HCT116 (cell line): Measurements from ENCODE around the gene XPNPEP3. TPM values are rescaled to one million over a fixed set of nuclear protein-coding genes. Genes with fewer than 3 reads are reported as not detected.

ENCODE experiments used
- ATAC-seq: fragments of 200-7000 bp; cut with Tn5 transposase; 2 replicates; pipeline ENCODE4 v1.9.1; 2020; ENCODE audit warnings: mild to moderate bottlenecking, moderate library complexity
- BruUV-seq: library from RNA; stranded (reverse); fragments of 400-500 nt; replicated peaks from 2 replicates; lab custom pipeline; 2021; lab: Mats Ljungman, UMichigan
- CTCF ChIA-PET: fragments of 300-600 bp; sonication (Branson Sonifier 250); formaldehyde crosslinking; loops from one replicate; lab custom pipeline; 2021; ENCODE audit warnings: antibody characterized with exemption; lab: Charles Lee
- POLR2A ChIA-PET: fragments of 300-600, 350-600 bp; sonication (Branson Sonifier 250); formaldehyde crosslinking; loops from one replicate; lab custom pipeline; 2021; ENCODE audit warnings: antibody characterized with exemption; lab: Charles Lee
- RAD21 ChIA-PET, 2 experiments: fragments of 300-600 bp; sonication (Branson Sonifier 250); formaldehyde crosslinking; loops; one replicate each; lab custom pipeline; 2023; ENCODE audit warnings: low total read pairs in 2 of 2; ENCODE audit not compliant: uncharacterized antibody in 2 of 2, unreplicated experiment in 2 of 2, low non-redundant PET in 1 of 2; lab: Charles Lee
- DNase-seq: peaks from one replicate; pipeline ENCODE4 v3.0.0-alpha.2; 2010; ENCODE audit warnings: low read depth, low spot score
- H2AFZ ChIP-seq: fragments of 200-600 bp; shearing (Covaris generic), sonication (generic); 2 replicates; pipeline ENCODE4 v1.6.1; 2017; ENCODE audit warnings: low read depth, mixed run types, mixed read lengths, antibody characterized with exemption, low read length; ENCODE audit not compliant: poor library complexity, severe bottlenecking
- H3K27ac ChIP-seq: 2 replicates; pipeline ENCODE4 v1.5.1; 2012; ENCODE audit warnings: low read depth, low read length
- H3K27me3 ChIP-seq: fragments of 200-600 bp; sonication (generic); 2 replicates; pipeline ENCODE4 v1.6.1; 2016; ENCODE audit warnings: mixed run types, low read length, mixed read lengths; ENCODE audit not compliant: insufficient read depth
- H3K36me3 ChIP-seq, 2 experiments: fragments of 200-500 bp in 1 of 2; fragments of 200-600 bp in 1 of 2; sonication (Bioruptor generic) in 1 of 2; sonication (generic) in 1 of 2; 2 replicates each; pipeline versions ENCODE4 v1.5.1 to v1.6.1; 2014 to 2016; ENCODE audit warnings: low read length in 2 of 2, inconsistent platforms in 1 of 2, mixed read lengths in 1 of 2, mixed run types in 1 of 2; ENCODE audit not compliant: insufficient read depth in 2 of 2, control insufficient read depth in 1 of 2
- H3K4me1 ChIP-seq, 2 experiments: fragments of 200-600 bp in 1 of 2; sonication (generic) in 1 of 2; 2 replicates each; pipeline versions ENCODE4 v1.5.1 to v1.6.1; 2012 to 2017; ENCODE audit warnings: low read length in 2 of 2, inconsistent platforms in 1 of 2, mild to moderate bottlenecking in 1 of 2, mixed read lengths in 1 of 2, mixed run types in 1 of 2, moderate library complexity in 1 of 2; ENCODE audit not compliant: insufficient read depth in 2 of 2, control insufficient read depth in 1 of 2
- H3K4me2 ChIP-seq: fragments of 200-600 bp; sonication (generic); 2 replicates; pipeline ENCODE4 v1.6.1; 2017; ENCODE audit warnings: mixed run types, low read length, mixed read lengths
- H3K4me3 ChIP-seq, 2 experiments: fragments of 200-600 bp in 1 of 2; sonication (generic) in 1 of 2; replicated peaks in 1 of 2; 2 replicates each; pipeline ENCODE4 v1.5.1; 2011 to 2016; ENCODE audit warnings: low read length in 2 of 2, control low read depth in 1 of 2, low read depth in 1 of 2, mild to moderate bottlenecking in 1 of 2, mixed read lengths in 1 of 2, mixed run types in 1 of 2
- H3K79me2 ChIP-seq: fragments of 200-600 bp; sonication (generic); 2 replicates; pipeline ENCODE4 v1.6.1; 2017; ENCODE audit warnings: mild to moderate bottlenecking, mixed run types, low read length, moderate library complexity, mixed read lengths; ENCODE audit not compliant: insufficient read depth
- H3K9ac ChIP-seq: fragments of 200-600 bp; sonication (generic); 2 replicates; pipeline ENCODE4 v1.6.1; 2016; ENCODE audit warnings: low read length, mixed read lengths
- H3K9me2 ChIP-seq: fragments of 200-600 bp; sonication (generic), shearing (Covaris generic); 2 replicates; pipeline ENCODE4 v1.6.1; 2017; ENCODE audit warnings: mixed run types, mild to moderate bottlenecking, moderate library complexity; ENCODE audit not compliant: insufficient read depth
- H3K9me3 ChIP-seq, 2 experiments: fragments of 200-500 bp in 1 of 2; fragments of 200-600 bp in 1 of 2; sonication (Bioruptor generic) in 1 of 2; sonication (generic) in 1 of 2; 2 replicates each; pipeline ENCODE4 v1.6.1; 2014 to 2017; ENCODE audit warnings: low read length in 2 of 2, mixed read lengths in 2 of 2, inconsistent platforms in 1 of 2, low read depth in 1 of 2, mild to moderate bottlenecking in 1 of 2, mixed run types in 1 of 2, moderate library complexity in 1 of 2; ENCODE audit not compliant: control insufficient read depth in 1 of 2, insufficient read depth in 1 of 2
- H4K20me1 ChIP-seq: fragments of 200-600 bp; sonication (generic), shearing (Covaris generic); 2 replicates; pipeline ENCODE4 v1.6.1; 2017; ENCODE audit warnings: mixed run types, mild to moderate bottlenecking, moderate library complexity; ENCODE audit not compliant: insufficient read depth
- ATF3 ChIP-seq: IDR thresholded peaks from 2 replicates; pipeline ENCODE4 v1.6.1; 2012
- CBX3 ChIP-seq: IDR thresholded peaks from 2 replicates; pipeline ENCODE4 v1.6.1; 2012; ENCODE audit warnings: low read depth
- CEBPB ChIP-seq: IDR thresholded peaks from 2 replicates; pipeline ENCODE4 v1.6.1; 2012; ENCODE audit warnings: low read depth
- CTCF ChIP-seq, 3 experiments: fragments of 200-600 bp in 1 of 3; sonication (generic) in 1 of 3; IDR thresholded peaks in 2 of 3; conservative IDR thresholded peaks in 1 of 3; 2 replicates each; pipeline ENCODE4 v1.5.1; 2012 to 2017; ENCODE audit warnings: low read depth in 2 of 3, low read length in 2 of 3, antibody characterized with exemption in 1 of 3, borderline replicate concordance in 1 of 3, control low read depth in 1 of 3, mild to moderate bottlenecking in 1 of 3, mixed read lengths in 1 of 3, mixed run types in 1 of 3, moderate library complexity in 1 of 3; ENCODE audit not compliant: insufficient read depth in 1 of 3
- ELF1 ChIP-seq: IDR thresholded peaks from 2 replicates; pipeline ENCODE4 v1.6.1; 2012; ENCODE audit warnings: low read depth, borderline replicate concordance
- EZH2 ChIP-seq: fragments of 200-600 bp; sonication (generic); IDR thresholded peaks from 2 replicates; pipeline ENCODE4 v1.6.1; 2017; ENCODE audit warnings: antibody characterized with exemption, mixed run types
- FOSL1 ChIP-seq: IDR thresholded peaks from 2 replicates; pipeline ENCODE4 v1.6.1; 2012; ENCODE audit warnings: low read depth
- MAX ChIP-seq: IDR thresholded peaks from 2 replicates; pipeline ENCODE4 v1.6.1; 2012
- POLR2A ChIP-seq: IDR thresholded peaks from 2 replicates; pipeline ENCODE4 v1.7.0; 2011; ENCODE audit warnings: borderline replicate concordance; ENCODE audit not compliant: insufficient read depth, insufficient read length; ENCODE audit errors: extremely low read depth
- RAD21 ChIP-seq: IDR thresholded peaks from 2 replicates; pipeline ENCODE4 v1.6.1; 2012; ENCODE audit warnings: low read depth, mild to moderate bottlenecking
- SIN3A ChIP-seq: IDR thresholded peaks from 2 replicates; pipeline ENCODE4 v1.6.1; 2012; ENCODE audit warnings: low read depth
- SP1 ChIP-seq: IDR thresholded peaks from 2 replicates; pipeline ENCODE4 v1.6.1; 2012; ENCODE audit warnings: low read depth
- SRF ChIP-seq: IDR thresholded peaks from 2 replicates; pipeline ENCODE4 v1.6.1; 2012; ENCODE audit warnings: low read depth
- TCF7L2 ChIP-seq: IDR thresholded peaks from 2 replicates; pipeline ENCODE4 v1.7.0; 2011; ENCODE audit warnings: borderline replicate concordance, inconsistent platforms; ENCODE audit not compliant: insufficient read depth, insufficient read length; ENCODE audit errors: extremely low read depth
- ZBTB33 ChIP-seq: IDR thresholded peaks from 2 replicates; pipeline ENCODE4 v1.6.1; 2011; ENCODE audit warnings: mild to moderate bottlenecking, low read length, moderate library complexity; ENCODE audit not compliant: insufficient replicate concordance; ENCODE audit errors: extremely low read depth
- ZFX ChIP-seq: fragments of 450-650 bp; IDR thresholded peaks from 2 replicates; pipeline ENCODE4 v1.6.1; 2017
- ZNF274 ChIP-seq: fragments of 200-500 bp; sonication (Bioruptor generic); IDR thresholded peaks from 2 replicates; pipeline ENCODE4 v1.6.1; 2014; ENCODE audit warnings: mild to moderate bottlenecking, low read depth, low read length, inconsistent platforms
- intact Hi-C: fragments of 100-400 bp; cut with micrococcal nuclease; formaldehyde crosslinking; loops from 2 replicates; pipeline ENCODE4 v1.10.0; 2022
- total RNA-seq: library from RNA; stranded (reverse); gene quantifications from one replicate; pipeline ENCODE4 v1.2.1, GENCODE V29; 2021; ENCODE audit not compliant: unreplicated experiment

XPNPEP3 gene
- total RNA-seq, 1 experiment from 2014 or later = 29.8 TPM

- H3K27me3 ChIP-seq = no peaks in the 10 kb centered on the region
- H3K27ac ChIP-seq = no peak overlapping the region
- RAD21 ChIA-PET = no interaction called here
- no peak for ATAC-seq
- no peaks in the 10 kb centered on the region for H3K9me2 ChIP-seq
- H2AFZ ChIP-seq = no peak overlapping the region
- H3K36me3 ChIP-seq = peaks cover 7 to 13% of the 10 kb centered on the region in 2 experiments; a peak in 3 of 4 replicates
- POLR2A ChIA-PET = no interaction called here
- no peak for DNase-seq
- BruUV-seq = no TSS peak
- intact Hi-C loops = loop anchor here (10.0 kb wide), 1 partner anchor 174 kb away; the partner anchor contains the start of gene EP300
- no peaks in the 10 kb centered on the region for H3K9me3 ChIP-seq
- no peak overlapping the region for H3K4me2 ChIP-seq
- CTCF ChIA-PET = no interaction called here
- H4K20me1 ChIP-seq = no peaks in the 10 kb centered on the region
- H3K9ac ChIP-seq = no peak overlapping the region
- H3K4me1 ChIP-seq = no peaks in the 10 kb centered on the region
- no peak overlapping the region for H3K4me3 ChIP-seq
- no peaks in the 10 kb centered on the region for H3K79me2 ChIP-seq
- TF ChIP-seq TCF7L2 = no peak
- TF ChIP-seq RAD21 = no peak
- no peak for TF ChIP-seq SRF
- no peak for TF ChIP-seq CEBPB
- TF ChIP-seq ZFX = no peak
- no peak for TF ChIP-seq CTCF (IDR thresholded peaks at IDR 0.05 in 2 of 3, conservative IDR thresholded peaks at IDR 0.05 in 1 of 3; ENCODE audit: borderline replicate concordance in 1 of 3, insufficient read depth in 1 of 3, low read depth in 2 of 3, low read length in 2 of 3)
- TF ChIP-seq ZNF274 = no peak
- TF ChIP-seq MAX = no peak
- TF ChIP-seq FOSL1 = no peak
- TF ChIP-seq ELF1 = no peak
- no peak for TF ChIP-seq SP1
- no peak for TF ChIP-seq CBX3
- no peak for TF ChIP-seq ATF3
- TF ChIP-seq POLR2A = no peak
- no peak for TF ChIP-seq ZBTB33
- no peak for TF ChIP-seq EZH2
- TF ChIP-seq SIN3A = no peak
Measured at GRCh38 chr22:40920526-40920925, 63.6 kb downstream of the XPNPEP3 start.
